ENCODE data around the gene IFT172.
"Not testable (repeated sequence)": the region's sequence is repeated elsewhere in the genome, so short reads cannot be mapped to it uniquely, and the experiment has no call there.

Gene IFT172

GRCh38 chr2:27492557-27492956, 3.0 kb upstream of the IFT172 start:
- DNase-seq: no peak

- DNase-seq: peak; percentile 20
Measured at GRCh38 chr2:27489118-27489497, 435 bp downstream of the IFT172 start.

GRCh38 chr2:27485496-27485895, 4.0 kb downstream of the IFT172 start:
- no peak for DNase-seq

GRCh38 chr2:27471961-27472360, 17.6 kb downstream of the IFT172 start:
- no peak for DNase-seq

- no peak for DNase-seq
Measured at GRCh38 chr2:27464443-27464842, 25.1 kb downstream of the IFT172 start.

- DNase-seq: no peak
Measured at GRCh38 chr2:27461118-27461517, 28.4 kb downstream of the IFT172 start.

GRCh38 chr2:27453968-27454367, 35.6 kb downstream of the IFT172 start:
- DNase-seq: no peak

GRCh38 chr2:27451095-27451494, 38.4 kb downstream of the IFT172 start:
- no peak for DNase-seq

- DNase-seq: no peak
Measured at GRCh38 chr2:27448381-27448780, 41.2 kb downstream of the IFT172 start.

GRCh38 chr2:27446057-27446456, 43.5 kb downstream of the IFT172 start:
- no peak for DNase-seq

- no peak for DNase-seq
Measured at GRCh38 chr2:27445615-27446014, 43.9 kb downstream of the IFT172 start.

GRCh38 chr2:27445155-27445554, 44.4 kb downstream of the IFT172 start:
- no peak for DNase-seq

- DNase-seq: no peak
Measured at GRCh38 chr2:27442920-27443282, 46.6 kb downstream of the IFT172 start.

- peak; percentile 35 for DNase-seq
Measured at GRCh38 chr2:27441958-27442919, 47.3 kb downstream of the IFT172 start, which contains the start of gene KRTCAP3. TSS of gene KRTCAP3 (plus strand) at chr2:27442381. CDS start at chr2:27442413, 32 bp downstream.

GRCh38 chr2:27441226-27441926, 48.2 kb downstream of the IFT172 start:
- DNase-seq: no peak

- no peak for DNase-seq
Measured at GRCh38 chr2:27435628-27436027, 53.9 kb downstream of the IFT172 start.

GRCh38 chr2:27431395-27431794, 58.1 kb downstream of the IFT172 start:
- peak; percentile 8 for DNase-seq

- peak; percentile 80 for DNase-seq
Measured at GRCh38 chr2:27428978-27429541, 60.5 kb downstream of the IFT172 start.

- peak; percentile 84 for DNase-seq
Measured at GRCh38 chr2:27428213-27428977, 61.1 kb downstream of the IFT172 start, which contains the start of gene NRBP1. TSS of gene NRBP1 (plus strand) at chr2:27428631. CDS start at chr2:27433274, 4,643 bp downstream.

- DNase-seq: no peak
Measured at GRCh38 chr2:27427863-27428212, 61.7 kb downstream of the IFT172 start.

GRCh38 chr2:27425039-27425438, 64.5 kb downstream of the IFT172 start:
- DNase-seq: not testable (repeated sequence)

GRCh38 chr2:27422958-27423357, 66.6 kb downstream of the IFT172 start:
- DNase-seq: no peak
